Endometrial microvascular endothelial cells (primary cell): ENCODE measurements around the gene KIFC3. TPM values are rescaled to one million over a fixed set of nuclear protein-coding genes. Genes with fewer than 3 reads are reported as not detected.
"Not testable (repeated sequence)": the region's sequence is repeated elsewhere in the genome, so short reads cannot be mapped to it uniquely, and the experiment has no call there.

ENCODE experiments used
- in situ Hi-C: cut with HindIII; loops from 2 replicates; pipeline ENCODE4 v1.10.0; 2017; ENCODE audit warnings: low sequenced_read_pairs, low pct_unique_long_range_greater_than_20kb; ENCODE audit errors: inconsistent ontology term
- total RNA-seq: library from RNA; depleted of rRNA; stranded (reverse); fragments of >200 nt; gene quantifications from one replicate; pipeline ENCODE4 v1.2.3, GENCODE V29; 2015; ENCODE audit errors: inconsistent ontology term

Gene KIFC3, protein sequence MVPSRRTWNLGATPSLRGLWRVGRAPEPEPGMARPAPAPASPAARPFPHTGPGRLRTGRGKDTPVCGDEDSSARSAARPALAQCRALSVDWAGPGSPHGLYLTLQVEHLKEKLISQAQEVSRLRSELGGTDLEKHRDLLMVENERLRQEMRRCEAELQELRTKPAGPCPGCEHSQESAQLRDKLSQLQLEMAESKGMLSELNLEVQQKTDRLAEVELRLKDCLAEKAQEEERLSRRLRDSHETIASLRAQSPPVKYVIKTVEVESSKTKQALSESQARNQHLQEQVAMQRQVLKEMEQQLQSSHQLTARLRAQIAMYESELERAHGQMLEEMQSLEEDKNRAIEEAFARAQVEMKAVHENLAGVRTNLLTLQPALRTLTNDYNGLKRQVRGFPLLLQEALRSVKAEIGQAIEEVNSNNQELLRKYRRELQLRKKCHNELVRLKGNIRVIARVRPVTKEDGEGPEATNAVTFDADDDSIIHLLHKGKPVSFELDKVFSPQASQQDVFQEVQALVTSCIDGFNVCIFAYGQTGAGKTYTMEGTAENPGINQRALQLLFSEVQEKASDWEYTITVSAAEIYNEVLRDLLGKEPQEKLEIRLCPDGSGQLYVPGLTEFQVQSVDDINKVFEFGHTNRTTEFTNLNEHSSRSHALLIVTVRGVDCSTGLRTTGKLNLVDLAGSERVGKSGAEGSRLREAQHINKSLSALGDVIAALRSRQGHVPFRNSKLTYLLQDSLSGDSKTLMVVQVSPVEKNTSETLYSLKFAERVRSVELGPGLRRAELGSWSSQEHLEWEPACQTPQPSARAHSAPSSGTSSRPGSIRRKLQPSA
- 47.7 TPM for total RNA-seq

DNA sequence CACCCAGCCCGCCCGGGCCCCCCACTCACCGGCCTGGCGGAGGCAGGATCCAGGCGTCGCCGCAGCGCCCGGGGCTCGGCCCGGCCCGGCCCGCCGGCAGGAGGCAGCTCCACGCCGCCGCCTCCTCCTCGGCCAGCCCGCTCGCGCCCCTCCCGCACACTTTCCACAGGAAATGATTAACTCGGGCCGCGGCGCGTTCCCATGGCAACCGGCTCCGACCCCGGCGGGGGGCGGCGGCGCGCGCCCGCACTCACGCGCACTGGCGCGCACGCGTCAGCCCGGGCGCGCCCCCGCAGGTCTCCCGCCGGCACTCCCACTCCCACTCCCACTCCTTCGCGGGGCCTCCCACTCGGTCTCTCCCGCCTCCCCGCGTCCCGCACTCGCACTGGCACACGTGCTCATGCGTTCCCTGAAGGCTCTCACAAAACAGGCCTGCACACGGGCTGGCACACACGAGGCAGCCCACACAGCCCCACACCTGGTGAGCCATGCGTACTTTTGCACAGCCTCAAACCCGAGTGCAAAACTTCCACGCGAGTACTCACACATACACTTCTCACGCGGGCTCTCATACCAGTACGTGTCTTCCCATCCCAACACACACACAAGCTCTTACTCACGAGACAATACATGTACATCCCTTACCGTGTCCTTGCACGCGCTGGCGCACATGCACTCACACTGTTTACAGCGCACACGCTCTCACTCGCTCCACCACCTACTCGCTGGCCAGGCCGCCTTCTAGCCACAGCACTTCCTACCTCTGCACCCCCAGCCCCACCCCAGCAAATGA, at the start of gene KIFC3:
TSS of gene KIFC3 (minus strand) at position 151 of the 793 bp plus-strand sequence. CDS start 4,248 bp downstream, outside the sequence.
- in situ Hi-C loops = no loop called here

DNA sequence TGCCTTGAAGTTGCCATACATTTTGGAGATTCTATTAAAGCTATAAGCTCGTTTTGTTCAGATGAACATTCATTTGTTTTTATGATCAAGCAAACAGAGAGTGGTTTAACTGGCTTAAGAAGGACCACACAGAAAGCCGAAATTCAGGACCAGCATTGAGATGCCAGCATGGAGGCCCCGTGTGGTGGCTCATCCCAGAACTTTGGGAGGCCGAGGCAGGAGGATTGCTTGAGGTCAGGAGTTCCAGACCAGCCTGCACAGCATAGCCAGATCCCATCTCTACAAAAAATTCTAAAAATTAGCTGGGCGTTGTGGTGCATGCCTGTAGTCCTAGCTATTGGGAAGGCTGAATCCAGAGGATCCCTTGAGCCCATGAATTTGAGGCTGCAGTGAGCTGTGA, 45.9 kb upstream of the KIFC3 start:
- in situ Hi-C loops = no loop called here

DNA sequence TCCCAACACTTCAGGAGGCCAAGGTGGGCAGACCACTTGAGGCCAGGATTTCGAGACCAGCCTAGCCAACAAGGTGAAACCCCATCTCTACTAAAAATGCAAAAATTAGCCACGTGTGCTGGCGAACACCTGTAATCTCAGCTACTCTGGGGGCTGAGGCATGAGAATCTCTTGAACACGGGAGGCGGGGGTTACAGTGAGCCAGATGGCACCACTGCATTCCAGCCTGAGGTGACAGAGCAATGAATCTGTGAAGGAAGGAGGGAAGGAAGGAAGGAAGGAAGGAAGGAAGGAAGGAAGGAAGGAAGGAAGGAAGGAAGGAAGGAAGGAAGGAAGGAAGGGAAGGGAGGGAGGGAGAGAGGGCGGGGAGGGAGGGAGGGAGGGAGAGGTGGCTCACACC, 44.6 kb upstream of the KIFC3 start:
- in situ Hi-C loops = not testable (repeated sequence)

DNA sequence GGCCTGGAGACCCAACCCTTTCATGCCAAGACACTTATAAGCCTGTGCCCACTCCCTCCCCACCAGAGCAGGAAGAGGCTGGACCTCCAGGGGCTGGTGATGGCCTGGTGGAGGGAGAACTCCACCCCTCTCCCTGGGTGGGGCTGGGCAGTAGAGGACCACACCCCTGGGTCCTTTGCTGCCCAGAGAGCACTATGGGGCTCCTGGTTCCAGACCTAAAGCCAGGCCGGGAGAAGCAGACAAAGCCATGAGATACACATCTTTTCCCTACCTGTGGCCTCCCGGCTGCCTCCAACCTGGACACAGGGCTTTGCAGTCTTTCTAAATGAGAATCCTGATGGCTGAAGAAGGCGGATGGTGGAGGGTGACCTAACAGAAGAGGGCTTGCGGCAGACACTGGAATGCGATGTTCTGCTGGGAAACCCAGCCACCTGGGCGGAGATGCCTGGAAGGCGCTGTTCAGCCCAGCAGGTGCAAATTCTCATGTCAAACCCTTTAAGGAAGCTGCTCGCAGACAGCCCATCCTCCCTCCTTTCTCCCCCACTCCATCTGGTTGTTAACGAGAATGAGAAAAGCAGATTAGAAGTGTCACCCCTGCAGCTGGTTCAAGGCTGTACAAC, 43.9 kb upstream of the KIFC3 start:
- in situ Hi-C loops = no loop called here

DNA sequence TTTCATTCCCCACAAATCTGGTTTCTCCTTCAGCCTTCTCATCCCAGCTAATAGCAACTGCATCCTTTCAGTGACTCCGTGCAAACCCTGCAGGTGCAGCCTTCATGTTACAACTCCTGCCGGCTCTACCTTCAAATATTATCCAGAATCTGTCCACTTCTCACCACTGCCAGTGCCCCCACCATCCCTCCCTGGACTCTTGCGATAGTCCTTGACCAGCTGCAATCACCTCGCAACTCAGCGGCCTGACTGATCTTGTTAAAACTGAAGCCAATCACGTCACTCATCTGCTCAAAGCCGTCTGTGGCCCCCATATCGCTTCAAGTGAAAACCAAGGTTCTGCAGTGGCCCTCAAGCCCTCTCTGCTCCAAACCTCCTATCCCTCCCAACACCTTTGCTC, 42.8 kb upstream of the KIFC3 start:
- in situ Hi-C loops = no loop called here

DNA sequence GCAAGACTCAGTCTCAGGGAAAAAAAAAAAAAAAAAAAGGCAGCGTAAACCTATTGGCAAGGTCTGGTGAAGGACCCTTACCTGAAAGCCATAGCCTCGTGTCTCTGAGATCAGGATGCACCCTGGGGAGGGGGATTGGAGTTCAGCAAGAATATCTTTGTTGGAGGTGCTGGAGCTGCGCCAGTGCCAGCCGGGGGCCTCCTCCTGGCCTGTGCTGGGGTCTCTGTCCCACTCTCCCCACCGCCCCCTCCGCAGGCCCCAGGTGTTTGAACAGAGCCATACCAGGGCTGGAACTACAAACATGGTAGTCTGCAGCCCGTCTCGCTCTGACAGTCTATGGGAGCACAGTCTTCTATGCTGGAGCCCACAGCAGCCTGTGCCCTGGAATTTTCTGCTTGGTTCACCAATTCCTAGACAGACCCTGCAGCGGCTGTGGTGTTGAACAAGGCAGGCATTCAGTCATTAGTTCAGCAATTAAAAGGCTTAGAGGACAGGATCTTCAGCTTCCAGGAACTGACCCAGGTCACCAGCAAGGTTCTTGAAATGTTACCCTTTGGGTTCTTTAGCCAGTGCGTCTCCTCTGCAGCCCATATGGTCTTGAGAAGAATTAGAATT, 42.2 kb upstream of the KIFC3 start:
- in situ Hi-C loops = no loop called here

DNA sequence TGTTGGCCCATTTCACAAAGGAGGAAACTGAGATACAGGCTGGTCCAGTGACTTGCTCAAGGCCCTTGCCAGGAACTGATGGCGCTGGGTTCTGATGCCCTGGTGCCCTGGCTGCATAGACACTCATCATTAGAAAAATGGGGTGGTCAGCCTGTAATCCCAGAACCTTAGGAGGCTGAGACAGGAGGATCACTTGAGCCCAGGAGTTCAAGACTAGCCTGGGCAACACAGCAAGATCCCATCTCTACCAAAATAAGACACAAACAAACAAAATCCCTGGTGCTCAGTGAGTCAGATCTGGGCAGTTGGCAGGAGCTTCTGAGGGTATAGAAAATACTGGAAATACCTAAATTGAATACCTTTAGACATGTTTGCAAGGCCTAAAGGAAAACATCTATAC, 41.1 kb upstream of the KIFC3 start:
- in situ Hi-C loops = no loop called here

DNA sequence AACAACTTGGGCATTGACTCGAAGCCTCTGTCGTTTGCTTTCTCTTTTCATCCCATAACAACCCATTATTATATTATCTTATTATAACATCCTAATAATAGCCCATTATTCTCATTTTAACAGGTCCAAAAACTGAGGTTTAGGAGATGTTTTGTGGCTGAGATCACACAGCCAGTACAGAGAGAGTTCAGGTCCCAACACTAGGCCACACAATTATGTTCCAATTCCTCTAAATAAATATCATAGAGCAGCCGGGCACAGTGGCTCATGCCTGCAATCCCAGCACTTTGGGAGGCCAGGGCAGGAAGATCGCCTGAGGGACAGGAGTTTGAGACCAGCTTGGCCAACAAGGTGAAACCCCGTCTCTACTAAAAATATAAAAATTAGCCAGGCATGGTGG, 40.3 kb upstream of the KIFC3 start:
- in situ Hi-C loops = no loop called here

DNA sequence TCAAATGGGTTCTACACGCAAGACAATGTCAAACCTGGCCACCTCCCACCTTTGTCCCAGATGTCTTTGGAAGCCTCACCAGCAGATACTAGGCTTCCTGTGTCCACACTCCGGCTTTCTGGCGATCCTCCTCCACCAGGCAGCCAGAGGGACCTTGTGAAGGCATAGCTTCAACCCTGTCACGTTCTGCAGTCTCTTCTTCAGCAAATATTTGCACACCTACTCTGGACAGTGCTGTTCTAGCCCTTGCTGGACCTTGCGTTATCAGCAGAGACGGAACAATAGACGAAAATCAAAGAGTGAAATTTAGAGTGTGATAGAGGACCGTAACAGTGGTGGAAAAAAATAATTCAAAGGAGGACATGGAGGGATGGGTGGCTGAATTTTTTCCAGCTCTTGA, 38.5 kb upstream of the KIFC3 start:
- in situ Hi-C loops = no loop called here

DNA sequence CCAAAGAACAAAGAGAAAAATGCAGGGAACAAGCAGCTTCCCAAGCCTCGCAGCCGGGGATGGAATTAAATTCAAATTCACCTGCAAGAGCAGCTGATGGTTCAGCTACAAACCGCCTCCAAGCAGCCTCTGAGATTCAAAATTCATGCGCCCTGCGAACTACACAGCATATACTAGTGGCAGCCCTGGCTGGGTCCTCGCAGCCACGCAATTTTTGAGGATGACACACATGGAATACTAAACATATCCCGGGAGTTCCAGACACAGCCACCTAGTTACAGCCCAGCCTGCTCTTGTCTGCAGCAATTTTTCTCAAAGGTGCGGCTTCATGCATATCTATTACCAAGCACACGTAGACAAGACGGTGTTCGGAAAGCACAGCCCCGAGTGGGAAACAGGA, 35.9 kb upstream of the KIFC3 start:
- in situ Hi-C loops = no loop called here

DNA sequence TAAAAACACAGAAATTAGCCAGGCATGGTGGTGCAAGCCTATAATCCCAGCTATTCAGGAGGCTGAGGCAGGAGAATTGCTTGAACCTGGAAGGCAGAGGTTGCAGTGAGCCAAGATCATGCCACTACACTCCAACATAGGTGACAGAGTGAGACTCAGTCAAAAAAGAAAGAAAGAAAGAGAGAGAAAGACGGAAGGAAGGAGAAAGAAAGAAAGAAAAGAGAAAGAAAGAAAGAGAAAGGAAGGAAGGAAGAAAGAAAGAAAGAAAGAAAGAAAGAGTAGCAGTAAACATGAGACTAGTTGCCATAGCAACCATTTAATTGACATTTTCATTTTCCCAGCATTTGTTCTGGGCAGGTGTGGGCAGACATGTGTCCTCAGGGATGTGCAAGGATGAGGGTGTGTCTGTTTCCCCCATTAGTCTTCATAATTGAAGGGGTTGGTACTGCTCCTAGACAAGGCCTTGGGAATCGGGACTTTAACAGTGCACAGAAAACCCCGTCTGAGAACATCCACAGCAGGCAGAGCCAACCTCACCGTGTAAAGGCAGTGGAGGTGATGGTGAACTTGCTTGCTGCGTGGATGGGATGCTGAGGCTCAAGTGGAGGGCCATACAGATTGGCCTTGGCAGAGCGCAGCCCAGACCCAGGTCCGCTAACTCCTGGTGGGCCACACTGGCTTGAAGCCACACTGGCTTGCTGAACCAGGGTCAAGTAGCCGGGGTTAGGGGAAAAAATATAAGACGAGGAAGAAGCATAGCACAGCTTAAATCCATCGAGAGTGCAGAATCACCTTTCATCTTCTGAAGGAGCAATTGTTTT, 35.2 kb upstream of the KIFC3 start:
- in situ Hi-C loops = no loop called here

DNA sequence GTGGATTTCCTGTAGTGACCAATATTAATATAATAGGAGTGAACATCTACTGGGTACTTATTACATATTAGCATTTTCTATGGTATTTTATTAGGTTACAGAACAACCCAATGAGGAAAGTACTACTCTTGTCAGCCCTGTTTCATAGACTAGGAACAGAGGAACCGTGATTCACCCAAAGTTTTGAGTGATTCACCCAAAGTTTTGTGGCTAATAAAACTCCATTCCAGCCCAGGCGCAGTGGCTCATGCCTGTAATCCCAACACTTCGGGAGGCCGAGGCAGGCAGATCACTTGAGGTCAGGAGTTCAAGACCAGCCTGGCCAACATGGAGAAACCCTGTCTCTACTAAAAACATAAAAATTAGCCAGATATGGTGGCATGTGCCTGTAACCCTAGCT, 33.1 kb upstream of the KIFC3 start:
- in situ Hi-C loops = not testable (repeated sequence)

DNA sequence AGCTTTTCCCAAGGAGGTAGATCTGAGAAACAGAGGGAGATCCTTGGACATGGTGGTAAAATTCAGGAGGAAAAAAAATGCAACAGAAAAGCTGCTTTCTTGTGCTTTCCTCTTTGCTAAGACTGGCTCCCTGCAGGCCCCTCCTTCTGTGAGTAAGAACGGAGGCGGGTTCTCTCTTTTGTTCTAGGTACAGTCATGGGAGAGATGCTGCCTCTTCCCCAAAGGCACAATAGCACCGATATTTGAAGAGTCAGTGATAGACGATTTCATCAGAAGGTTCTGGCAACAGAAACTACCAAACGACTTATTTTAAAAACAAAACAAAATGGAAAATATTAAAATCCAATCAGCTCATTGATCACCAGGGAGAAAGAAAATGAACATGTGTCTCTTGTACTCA, 32.6 kb upstream of the KIFC3 start:
- in situ Hi-C loops = no loop called here

DNA sequence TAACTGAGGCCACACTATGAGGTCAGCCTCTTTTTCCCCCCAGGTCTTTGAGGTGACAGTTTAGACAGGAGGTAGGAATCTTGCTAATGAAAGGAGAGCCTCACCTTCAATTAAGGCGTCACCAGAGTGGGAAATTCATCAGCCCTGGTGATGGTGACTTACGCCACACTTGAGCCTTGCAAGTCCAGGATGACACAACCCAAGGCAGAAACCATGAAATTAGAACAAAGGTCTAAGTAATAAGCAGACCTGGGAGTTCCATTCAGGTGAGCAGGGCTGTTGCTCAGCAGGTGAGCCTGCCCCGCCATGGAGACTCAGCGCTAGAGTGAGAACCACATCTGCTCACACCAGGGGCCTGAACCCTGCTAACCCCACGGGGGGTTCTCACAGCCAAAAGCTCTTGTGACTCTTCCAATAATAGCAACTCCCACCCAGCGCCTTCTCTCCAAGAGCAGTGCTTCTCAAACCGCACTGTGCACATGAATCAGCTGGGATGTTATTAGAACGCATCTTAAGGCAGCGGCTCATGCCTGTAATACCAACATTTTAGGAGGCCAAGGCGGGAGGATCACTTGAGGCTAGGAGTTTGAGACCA, 28.7 kb upstream of the KIFC3 start:
- in situ Hi-C loops = no loop called here

DNA sequence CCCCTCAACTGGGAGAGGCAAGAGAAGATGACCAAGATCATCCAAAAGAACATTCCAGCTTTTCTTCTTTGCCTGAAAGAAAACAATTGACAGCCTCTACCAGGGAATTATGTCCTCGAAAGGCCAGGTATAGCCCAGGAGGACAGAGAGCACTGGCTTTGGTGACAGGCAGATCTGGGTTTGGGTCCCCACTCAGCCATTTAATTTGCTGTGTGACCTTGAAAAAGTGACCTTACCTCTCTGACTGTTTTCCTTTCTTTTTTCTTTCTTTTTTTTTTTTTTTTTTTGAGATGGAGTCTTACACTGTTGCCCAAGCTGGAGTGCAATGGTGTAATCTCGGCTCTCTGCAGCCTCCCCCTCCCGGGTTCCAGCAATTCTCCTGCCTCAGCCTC, 27.7 kb upstream of the KIFC3 start:
- in situ Hi-C loops = no loop called here

DNA sequence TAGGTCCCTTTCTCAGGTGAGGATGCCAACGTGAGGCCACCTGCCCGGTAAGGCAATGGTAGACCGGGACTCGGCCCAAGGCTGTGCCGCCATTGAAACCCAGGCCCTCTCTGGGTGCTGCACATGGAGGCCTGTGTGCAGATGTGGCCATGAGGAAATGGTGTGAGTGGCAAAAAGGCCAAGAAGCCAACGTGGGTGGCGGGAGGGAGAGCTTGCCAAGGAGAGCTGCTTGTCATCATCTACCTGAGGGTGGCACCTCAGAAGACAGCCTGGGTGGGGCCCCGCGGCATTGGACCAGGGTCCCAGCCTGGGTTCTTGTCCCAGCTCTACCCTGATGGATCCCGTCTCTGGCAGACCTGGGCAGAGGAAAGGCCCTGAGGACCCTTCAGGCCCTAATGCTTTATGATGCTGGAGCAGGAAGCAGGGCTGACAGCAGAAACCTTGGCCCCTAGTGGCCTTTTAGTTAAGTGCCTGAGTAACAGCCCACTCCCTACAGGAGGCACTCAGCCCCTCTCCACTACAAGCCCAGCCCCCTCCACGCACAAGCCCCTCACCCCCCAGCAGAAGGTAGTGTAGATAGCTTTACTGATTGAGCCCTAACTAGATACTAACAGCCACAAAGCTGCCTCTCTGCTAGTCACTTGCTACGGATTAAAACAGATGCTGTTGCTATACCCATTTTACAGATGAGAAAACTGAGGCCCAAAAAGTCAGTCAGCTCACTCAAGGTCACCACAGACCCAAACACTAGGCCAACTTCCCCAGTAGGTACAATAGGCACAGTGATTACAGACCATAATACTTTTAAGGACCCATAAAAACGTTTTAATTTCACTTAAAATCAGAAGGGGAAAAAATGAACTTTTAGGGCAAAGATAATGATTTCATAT, 26.2 kb upstream of the KIFC3 start:
- in situ Hi-C loops = no loop called here
